Measurements from ENCODE around the gene TMC1.
A peak's percentile ranks its signal among the peaks of the same experiment; 100 is the strongest.
"Not testable (repeated sequence)": the region's sequence is repeated elsewhere in the genome, so short reads cannot be mapped to it uniquely, and the experiment has no call there.

The TMC1 gene

GRCh38 chr9:72526901-72527800 is 5.7 kb downstream of the TMC1 start:
- DNase-seq = peak; percentile 64

GRCh38 chr9:72527801-72528195 is 6.4 kb downstream of the TMC1 start:
- DNase-seq = no peak

GRCh38 chr9:72529531-72529930 is 8.1 kb downstream of the TMC1 start:
- DNase-seq = no peak

GRCh38 chr9:72533322-72533721 is 11.9 kb downstream of the TMC1 start:
- DNase-seq = no peak

- no peak for DNase-seq
These were observed 13.5 kb downstream of the TMC1 start for GRCh38 chr9:72534931-72535330.

GRCh38 chr9:72537011-72537545 is 15.7 kb downstream of the TMC1 start:
- no peak for DNase-seq

- DNase-seq = no peak
These were observed 16.3 kb downstream of the TMC1 start for GRCh38 chr9:72537671-72538070.

GRCh38 chr9:72538921-72539702 is 17.7 kb downstream of the TMC1 start:
- DNase-seq = no peak

GRCh38 chr9:72539824-72540347 is 18.5 kb downstream of the TMC1 start:
- no peak for DNase-seq

GRCh38 chr9:72540348-72540873 is 19.0 kb downstream of the TMC1 start:
- DNase-seq = no peak

GRCh38 chr9:72542537-72542833 is 21.1 kb downstream of the TMC1 start:
- not testable (repeated sequence) for DNase-seq

GRCh38 chr9:72542917-72543316 is 21.5 kb downstream of the TMC1 start:
- no peak for DNase-seq

GRCh38 chr9:72551306-72551705 is 29.9 kb downstream of the TMC1 start:
- DNase-seq = no peak

- no peak for DNase-seq
These were observed 30.9 kb downstream of the TMC1 start for GRCh38 chr9:72552356-72552755.

GRCh38 chr9:72554221-72554641 is 32.8 kb downstream of the TMC1 start:
- DNase-seq = no peak

- no peak for DNase-seq
These were observed 36.1 kb downstream of the TMC1 start for GRCh38 chr9:72557549-72557948.

GRCh38 chr9:72560086-72560485 is 38.7 kb downstream of the TMC1 start:
- no peak for DNase-seq

GRCh38 chr9:72563806-72564205 is 42.4 kb downstream of the TMC1 start:
- DNase-seq = no peak

GRCh38 chr9:72564479-72565281 is 43.3 kb downstream of the TMC1 start:
- DNase-seq = no peak

GRCh38 chr9:72565535-72565934 is 44.1 kb downstream of the TMC1 start:
- DNase-seq = no peak

GRCh38 chr9:72574156-72574810 is 52.9 kb downstream of the TMC1 start:
- DNase-seq = no peak

GRCh38 chr9:72575666-72576065 is 54.3 kb downstream of the TMC1 start:
- no peak for DNase-seq

Data from T-helper 9 cell (primary cell).